HepG2 (cell line): ENCODE data around the gene KCNJ2. TPM values are rescaled to one million over a fixed set of nuclear protein-coding genes. Genes with fewer than 3 reads are reported as not detected.

Experiments used
- ATAC-seq: fragments of 200-7000 bp; cut with Tn5 transposase; 3 replicates; pipeline ENCODE4 v1.9.1; 2020; ENCODE audit warnings: mild to moderate bottlenecking, moderate library complexity
- BruUV-seq: library from RNA; stranded (reverse); fragments of 400-500 nt; replicated peaks from 2 replicates; lab custom pipeline; 2021; lab: Mats Ljungman, UMichigan
- CTCF ChIA-PET: fragments of 300-600 bp; formaldehyde crosslinking; extraction: SDS; loops from one replicate; lab custom pipeline; 2021; ENCODE audit warnings: low total read pairs, inconsistent platforms, low intra/inter-chr PET ratio; lab: Yijun Ruan, JAX
- POLR2A ChIA-PET: fragments of 350-600 bp; sonication (Branson Sonifier 250); formaldehyde crosslinking; loops from one replicate; lab custom pipeline; 2020; ENCODE audit warnings: antibody characterized with exemption, inconsistent platforms; lab: Yijun Ruan, JAX
- DNase-seq: peaks from one replicate; pipeline ENCODE4 v3.0.0-alpha.2; 2015; ENCODE audit warnings: low spot score
- FAIRE-seq: peaks from 3 replicates; lab custom pipeline; 2011; peaks lifted over from hg19 to GRCh38; lab: Jason Lieb, UNC
- H2AFZ ChIP-seq: one replicate; pipeline ENCODE4 v1.6.1; 2011; ENCODE audit warnings: low read length, inconsistent platforms
- H3K27ac ChIP-seq: fragments of 300-600 bp; 3 replicates; pipeline ENCODE4 v1.8.0; 2011; ENCODE audit warnings: mixed run types, mild to moderate bottlenecking, mixed read lengths, low read length, inconsistent platforms; ENCODE audit not compliant: insufficient read depth; ENCODE audit errors: extremely low read length
- H3K27me3 ChIP-seq, 2 experiments: fragments of 200-600 bp in 1 of 2; 2 replicates in 1 of 2; 3 replicates in 1 of 2; pipeline versions ENCODE4 v1.6.0 to v1.8.0; 2011; ENCODE audit warnings: low read length in 2 of 2, mild to moderate bottlenecking in 2 of 2, moderate library complexity in 2 of 2, inconsistent platforms in 1 of 2; ENCODE audit not compliant: insufficient read depth in 2 of 2, control insufficient read depth in 1 of 2
- H3K36me3 ChIP-seq, 2 experiments: fragments of 200-600 bp in 1 of 2; replicated peaks in 1 of 2; 2 replicates in 1 of 2; 3 replicates in 1 of 2; pipeline versions ENCODE4 v1.5.1 to v1.8.0; 2011; ENCODE audit warnings: low read length in 2 of 2, inconsistent platforms in 1 of 2; ENCODE audit not compliant: insufficient read depth in 2 of 2, control insufficient read depth in 1 of 2
- H3K4me1 ChIP-seq: 2 replicates; pipeline ENCODE4 v1.5.1; 2012; ENCODE audit warnings: low read length, inconsistent platforms; ENCODE audit not compliant: insufficient read depth
- H3K4me2 ChIP-seq: 2 replicates; pipeline ENCODE4 v1.6.0; 2011; ENCODE audit warnings: low read depth, low read length, inconsistent platforms
- H3K4me3 ChIP-seq, 3 experiments: fragments of 200-600 bp in 1 of 3; sonication (generic), shearing (Covaris generic) in 1 of 3; replicated peaks in 1 of 3; 2 replicates each; pipeline ENCODE4 v1.5.1; 2011 to 2016; ENCODE audit warnings: low read length in 3 of 3, inconsistent platforms in 2 of 3, low read depth in 2 of 3, mild to moderate bottlenecking in 2 of 3, control low read depth in 1 of 3, mixed read lengths in 1 of 3; ENCODE audit not compliant: insufficient read depth in 1 of 3
- H3K79me2 ChIP-seq: one replicate; pipeline ENCODE4 v1.6.1; 2011; ENCODE audit warnings: low read length, inconsistent platforms; ENCODE audit not compliant: insufficient read depth
- H3K9ac ChIP-seq: 2 replicates; pipeline ENCODE4 v1.6.0; 2011; ENCODE audit warnings: mild to moderate bottlenecking, low read depth, low read length, inconsistent platforms; ENCODE audit not compliant: insufficient read depth
- H3K9me3 ChIP-seq: 2 replicates; pipeline ENCODE4 v1.5.1; 2012; ENCODE audit warnings: mild to moderate bottlenecking, low read length
- H4K20me1 ChIP-seq: 2 replicates; pipeline ENCODE4 v1.6.0; 2011; ENCODE audit warnings: inconsistent platforms, mild to moderate bottlenecking, low read length, moderate library complexity; ENCODE audit not compliant: insufficient read depth
- HES4 ChIP-seq: sonication (generic); formaldehyde crosslinking; IDR thresholded peaks from 2 replicates; pipeline ENCODE4 v1.9.0; 2021; ENCODE audit warnings: mild to moderate bottlenecking, missing genetic modification reagents, borderline replicate concordance
- HMG20A ChIP-seq: IDR thresholded peaks from 2 replicates; pipeline ENCODE4 v1.6.1; 2016; ENCODE audit warnings: borderline replicate concordance
- JARID2 ChIP-seq: sonication (generic); formaldehyde crosslinking; IDR thresholded peaks from 2 replicates; pipeline ENCODE4 v1.8.1; 2023; ENCODE audit warnings: missing genetic modification reagents, inconsistent platforms; ENCODE audit not compliant: insufficient replicate concordance
- MNT ChIP-seq: fragments of 450-650 bp; IDR thresholded peaks from 2 replicates; pipeline ENCODE4 v1.6.1; 2016
- NFRKB ChIP-seq: fragments of 450-650 bp; IDR thresholded peaks from 2 replicates; pipeline ENCODE4 v1.6.1; 2017
- POLR2A ChIP-seq, 2 experiments: IDR thresholded peaks; 2 replicates each; pipeline ENCODE4 v1.6.1; 2011; ENCODE audit warnings: low read depth in 2 of 2, low read length in 2 of 2, mild to moderate bottlenecking in 1 of 2, moderate library complexity in 1 of 2; ENCODE audit not compliant: insufficient read depth in 1 of 2
- SIX1 ChIP-seq: sonication (generic); formaldehyde crosslinking; IDR thresholded peaks from 2 replicates; pipeline ENCODE4 v1.4.0; 2020; ENCODE audit warnings: missing genetic modification reagents, borderline replicate concordance
- TEF ChIP-seq: sonication (generic); formaldehyde crosslinking; IDR thresholded peaks from 2 replicates; pipeline ENCODE4 v1.5.0; 2020; ENCODE audit warnings: missing genetic modification reagents
- TRAFD1 ChIP-seq: sonication (generic); formaldehyde crosslinking; IDR thresholded peaks from 2 replicates; pipeline ENCODE4 v1.5.1; 2020; ENCODE audit warnings: missing genetic modification reagents, mild to moderate bottlenecking, borderline replicate concordance
- ZBTB14 ChIP-seq: sonication (generic); formaldehyde crosslinking; IDR thresholded peaks from 2 replicates; pipeline ENCODE4 v1.4.0; 2020; ENCODE audit warnings: missing genetic modification reagents
- ZNF562 ChIP-seq: sonication (generic); formaldehyde crosslinking; IDR thresholded peaks from 2 replicates; pipeline ENCODE4 v1.8.0; 2022; ENCODE audit warnings: missing genetic modification reagents, borderline replicate concordance
- ZNF589 ChIP-seq: sonication (generic); formaldehyde crosslinking; conservative IDR thresholded peaks from 2 replicates; pipeline ENCODE4 v1.8.0; 2022; ENCODE audit warnings: mild to moderate bottlenecking, moderate library complexity, missing genetic modification reagents
- ZNF607 ChIP-seq: sonication (generic); formaldehyde crosslinking; IDR thresholded peaks from 2 replicates; pipeline ENCODE4 v1.5.1; 2020; ENCODE audit warnings: missing genetic modification reagents, mild to moderate bottlenecking, borderline replicate concordance
- WGBS: methylation state at CpG from one replicate; pipeline ENCODE4 v1.1.6; 2017; ENCODE audit warnings: low lambda C conversion rate; 5-methylcytosine and 5-hydroxymethylcytosine counted together
- in situ Hi-C: cut with HindIII; loops from 2 replicates; pipeline ENCODE4 v1.10.0; 2017; ENCODE audit warnings: low pct_unique_long_range_greater_than_20kb; ENCODE audit not compliant: extremely low pct_ligation_motif_present
- intact Hi-C: fragments of 100-400 bp; cut with micrococcal nuclease; formaldehyde crosslinking; loops from one replicate; pipeline ENCODE4 v1.10.0; 2022; ENCODE audit not compliant: unreplicated experiment
- polyA plus RNA-seq, 8 experiments: library from polyadenylated mRNA; depleted of rRNA in 3 of 8; stranded (reverse) in 7 of 8; unstranded in 1 of 8; fragments of >200 nt; fragmentation: Illumina TruSeq in 4 of 8; extraction: Trizol in 4 of 8; gene quantifications; 2 replicates each; pipeline versions ENCODE4 v1.2.1 to v1.2.3, GENCODE V29; 2011 to 2016; ENCODE audit warnings: low read depth in 4 of 8, missing spikeins in 1 of 8, mixed read lengths in 1 of 8; ENCODE audit not compliant: insufficient read depth in 1 of 8
- total RNA-seq, 5 experiments: library from RNA; depleted of rRNA; stranded (reverse); fragments of >200 nt; fragmentation: Illumina TruSeq; extraction: Trizol; gene quantifications; 2 replicates each; pipeline ENCODE4 v1.2.3, GENCODE V29; 2016; ENCODE audit warnings: low read depth in 1 of 5

Gene KCNJ2
- total and polyA plus RNA-seq, 2 of the 13 experiments (the other 11 are each of a cell fraction or from before 2014, with no cell fraction given) = not detected

GRCh38 chr17:70217571-70217970 lies 48.2 kb downstream of the KCNJ2 start:
- no peaks in the 10 kb centered on the region for H3K27me3 ChIP-seq
- intact Hi-C loops = no loop called here
- TF ChIP-seq MNT (no peak), JARID2 (no peak), ZBTB14 (CRISPR knock-in tag) (no peak), HES4 (CRISPR knock-in tag) (no peak), ZNF589 (CRISPR knock-in tag) (no peak), TRAFD1 (CRISPR knock-in tag) (no peak), TEF (no peak), ZNF607 (CRISPR knock-in tag) (no peak), SIX1 (no peak), NFRKB (no peak), ZNF562 (CRISPR knock-in tag) (no peak), HMG20A (no peak), POLR2A (IDR thresholded peaks at IDR 0.05; ENCODE audit: insufficient read depth in 1 of 2, low read depth in 2 of 2, low read length in 2 of 2) (no peak)
- ChIA-PET POLR2A (no interaction called here), CTCF (no interaction called here)
- H3K36me3 ChIP-seq = no peaks in the 10 kb centered on the region
- no peak overlapping the region for H3K4me2 ChIP-seq
- H3K27ac ChIP-seq = no peak overlapping the region
- BruUV-seq = no TSS peak
- H3K9me3 ChIP-seq = peaks cover 92% of the 10 kb centered on the region
- H3K4me3 ChIP-seq = no peak overlapping the region
- no peak for DNase-seq
- in situ Hi-C loops = no loop called here
- FAIRE-seq = no peak
- H3K4me1 ChIP-seq = no peaks in the 10 kb centered on the region
- WGBS = 4% methylated on average over 1 of the region's 1 CpG
- no peaks in the 10 kb centered on the region for H4K20me1 ChIP-seq
- no peak overlapping the region for H3K9ac ChIP-seq
- no peak for ATAC-seq
- no peak overlapping the region for H2AFZ ChIP-seq
- no peaks in the 10 kb centered on the region for H3K79me2 ChIP-seq
